HuH-7 (cell line): ENCODE results near the gene DEFB108B.
A peak's percentile ranks its signal among the peaks of the same experiment; 100 is the strongest.
"Not testable (repeated sequence)": the region's sequence is repeated elsewhere in the genome, so short reads cannot be mapped to it uniquely, and the experiment has no call there.

Experiments
- DNase-seq: peaks from one replicate; pipeline ENCODE4 v3.0.0; 2011; ENCODE audit warnings: low spot score

Gene DEFB108B, protein sequence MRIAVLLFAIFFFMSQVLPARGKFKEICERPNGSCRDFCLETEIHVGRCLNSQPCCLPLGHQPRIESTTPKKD

DNA sequence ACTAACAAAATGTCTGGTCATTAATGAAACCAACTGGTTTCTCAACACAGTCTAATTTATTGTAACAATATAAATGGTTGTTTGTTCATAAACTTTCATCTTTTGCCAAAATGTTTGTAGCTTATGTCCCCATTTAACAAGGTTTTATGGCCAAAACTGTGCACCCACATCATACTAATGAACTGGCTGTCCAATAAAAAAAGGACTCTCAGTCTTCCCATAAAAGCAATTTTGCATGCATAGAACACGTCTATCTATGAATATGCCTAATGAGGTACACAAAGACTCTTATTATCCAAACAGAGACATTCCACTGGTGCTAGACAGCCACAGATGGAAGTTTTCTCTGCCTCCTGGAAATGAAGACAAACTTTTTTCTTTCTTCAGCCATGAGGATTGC, at the start of gene DEFB108B:
Gene DEFB108B, plus strand, starts transcription at position 390 of the 400 bp plus-strand sequence. Its CDS starts 0 bp downstream, at position 390.
- not testable (repeated sequence) for DNase-seq

DNA sequence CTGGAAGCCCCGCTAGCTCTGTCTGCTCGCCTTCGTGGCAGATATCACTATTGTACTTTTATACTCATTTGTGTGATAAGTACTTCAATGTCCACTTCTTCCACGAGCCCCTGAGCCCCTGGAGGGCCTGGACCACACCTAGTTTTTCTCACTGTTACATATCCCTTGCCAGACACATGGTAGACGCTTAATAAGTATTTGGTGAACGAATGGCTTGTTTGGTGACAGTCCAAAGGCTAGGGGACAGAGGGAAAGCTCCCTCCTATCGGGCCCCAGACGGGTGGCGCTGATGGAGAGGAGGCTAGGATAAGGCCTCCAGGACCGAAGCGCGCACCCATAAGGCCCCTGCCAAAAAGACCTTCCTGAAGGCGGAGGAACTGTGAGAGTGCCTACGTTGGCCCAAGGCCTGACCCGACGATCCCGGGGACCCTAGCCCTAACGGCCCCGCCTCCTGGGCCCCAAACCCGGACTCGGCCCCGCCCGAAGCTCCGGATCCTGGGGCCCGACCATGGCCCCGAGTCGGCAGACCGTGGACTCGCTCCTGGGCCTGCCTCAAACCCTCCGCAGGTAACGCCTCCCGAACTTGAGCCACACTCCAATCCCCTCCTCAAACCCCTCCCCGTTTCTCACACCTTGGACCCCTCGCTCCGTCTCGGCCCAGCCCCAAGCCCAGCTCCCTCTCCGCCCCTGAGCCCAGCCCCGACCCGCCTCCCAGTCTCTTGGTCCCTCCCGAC, 46.7 kb upstream of the DEFB108B start:
- DNase-seq: peak; percentile 54

DNA sequence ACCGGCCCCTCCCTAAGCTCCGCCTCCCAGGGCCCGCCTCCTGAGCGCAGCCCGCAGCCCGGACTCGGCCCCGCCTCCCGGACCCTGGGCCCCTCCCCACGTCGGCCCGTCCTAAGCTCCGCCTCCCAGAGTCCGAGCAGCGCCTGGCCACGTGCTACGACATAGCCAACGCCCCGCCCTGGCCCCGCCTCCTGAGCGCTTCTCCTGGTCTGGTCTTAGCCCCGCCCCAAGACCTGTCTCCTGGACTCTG, 46.2 kb upstream of the DEFB108B start:
- DNase-seq: not testable (repeated sequence)

DNA sequence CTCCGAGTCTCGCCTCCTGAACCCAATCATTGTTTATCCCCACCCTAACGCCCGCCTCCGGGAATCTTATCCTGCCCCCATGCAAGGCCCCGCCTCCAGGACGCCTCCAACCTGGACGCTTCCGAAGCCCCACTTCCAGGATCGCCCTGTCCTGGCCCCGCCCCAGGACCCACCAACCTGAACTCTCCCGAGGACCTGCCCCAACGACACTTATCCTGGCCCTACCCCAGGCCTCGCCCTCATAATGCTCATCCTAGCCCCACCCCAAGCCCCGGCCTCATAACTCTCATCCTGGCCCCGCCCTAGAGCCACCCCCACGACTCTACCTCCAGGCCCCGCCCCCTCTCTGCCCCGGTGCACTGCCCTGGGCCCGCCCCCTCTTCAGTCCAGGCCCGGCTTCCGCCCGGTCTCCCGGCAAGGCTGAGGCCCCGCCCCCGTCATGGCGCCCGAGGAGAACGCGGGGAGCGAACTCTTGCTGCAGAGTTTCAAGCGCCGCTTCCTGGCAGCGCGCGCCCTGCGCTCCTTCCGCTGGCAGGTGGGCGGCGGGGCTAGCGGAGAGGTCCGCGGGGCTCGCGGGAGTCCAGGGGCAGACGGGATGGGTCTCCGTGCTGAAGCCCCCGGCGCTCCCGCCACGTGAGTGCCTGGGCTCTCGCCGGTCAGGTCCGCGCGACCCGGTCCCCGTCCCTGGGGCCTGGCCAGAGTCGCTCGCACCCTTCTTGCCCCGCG, 45.7 kb upstream of the DEFB108B start:
- DNase-seq: peak; percentile 75

DNA sequence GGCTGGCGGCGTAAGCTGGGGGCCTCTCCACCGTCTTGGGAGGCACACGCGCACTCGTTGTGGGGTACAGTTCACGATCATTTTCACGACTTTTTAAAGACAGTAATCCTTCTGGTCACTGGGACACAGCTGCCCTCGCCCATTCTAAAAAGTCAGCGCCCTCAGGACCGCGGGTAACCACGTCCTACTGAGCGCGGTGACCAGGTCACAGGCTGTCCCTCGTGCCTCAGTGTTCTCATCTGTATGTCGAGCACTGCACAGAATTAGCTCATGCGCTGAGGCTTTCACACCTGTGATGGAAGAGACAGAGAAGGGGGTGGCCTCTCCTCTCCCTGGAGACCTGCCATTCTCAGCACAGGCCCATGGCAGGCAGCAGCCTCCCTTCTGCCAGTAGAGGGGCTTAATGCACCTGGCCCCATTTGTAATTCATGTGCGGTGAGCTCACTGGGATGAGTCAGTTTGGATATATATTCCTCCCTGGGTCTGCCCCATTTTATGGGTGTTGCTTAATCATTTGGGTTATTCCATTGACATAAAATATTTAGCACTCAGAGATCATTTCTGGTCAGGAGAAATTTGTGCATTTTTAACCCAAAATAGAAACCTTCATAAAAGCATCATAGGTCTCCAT, 45.1 kb upstream of the DEFB108B start:
- not testable (repeated sequence) for DNase-seq

DNA sequence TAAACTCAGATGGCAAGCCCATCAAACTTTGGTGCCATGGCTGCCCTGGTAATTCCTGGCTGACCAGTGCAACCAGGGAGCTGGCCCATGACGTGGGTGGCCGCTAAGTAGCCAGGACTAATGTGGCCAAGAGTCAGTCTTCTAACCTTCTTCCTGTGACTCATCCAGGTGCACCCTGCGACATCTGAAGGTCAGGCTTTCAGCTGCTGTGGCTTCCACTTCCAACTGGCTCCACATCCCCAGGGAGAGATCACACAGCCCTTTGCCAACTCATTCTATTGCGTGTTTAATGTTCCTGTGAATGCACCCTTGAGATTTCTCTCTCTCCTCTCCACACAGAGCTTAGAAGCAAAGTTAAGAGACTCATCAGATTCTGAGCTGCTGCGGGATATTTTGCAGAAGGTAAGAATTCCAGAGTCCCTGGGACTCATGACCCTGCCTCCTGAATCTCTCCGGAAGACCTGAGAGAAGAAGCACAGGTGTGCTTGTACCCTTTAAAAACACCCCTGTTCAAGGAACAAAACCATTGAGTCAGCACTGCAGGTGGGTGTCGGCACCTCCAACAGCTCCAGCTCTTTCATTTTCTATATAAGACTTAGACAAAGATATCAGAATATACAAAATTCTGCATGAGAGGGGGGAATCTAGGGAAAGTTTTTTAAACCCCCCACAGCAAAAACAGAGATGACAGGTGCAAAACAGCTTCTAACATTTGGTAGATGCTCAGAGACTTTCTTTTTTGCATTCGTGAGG, 43.4 kb upstream of the DEFB108B start:
- not testable (repeated sequence) for DNase-seq

DNA sequence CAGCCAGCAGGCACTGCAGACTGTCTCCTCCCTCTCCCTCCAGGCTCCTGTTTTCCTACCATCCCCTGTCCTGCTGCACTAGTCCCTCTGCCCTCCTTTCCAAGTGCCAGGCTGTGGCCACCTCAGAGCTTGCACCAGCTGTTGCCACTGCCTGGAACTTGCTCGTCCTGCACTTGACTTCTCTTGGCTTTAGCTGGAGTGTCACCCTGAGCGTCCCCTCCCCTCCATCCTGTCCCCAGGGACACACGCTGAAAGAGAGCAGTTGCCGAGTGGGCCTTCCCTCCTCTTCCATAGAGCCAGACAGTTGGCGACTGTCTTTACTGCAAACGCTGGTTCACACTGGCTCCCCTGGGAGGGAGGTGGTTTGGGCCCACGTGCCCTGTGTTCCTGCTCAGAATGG, 41.9 kb upstream of the DEFB108B start:
- DNase-seq: not testable (repeated sequence)

DNA sequence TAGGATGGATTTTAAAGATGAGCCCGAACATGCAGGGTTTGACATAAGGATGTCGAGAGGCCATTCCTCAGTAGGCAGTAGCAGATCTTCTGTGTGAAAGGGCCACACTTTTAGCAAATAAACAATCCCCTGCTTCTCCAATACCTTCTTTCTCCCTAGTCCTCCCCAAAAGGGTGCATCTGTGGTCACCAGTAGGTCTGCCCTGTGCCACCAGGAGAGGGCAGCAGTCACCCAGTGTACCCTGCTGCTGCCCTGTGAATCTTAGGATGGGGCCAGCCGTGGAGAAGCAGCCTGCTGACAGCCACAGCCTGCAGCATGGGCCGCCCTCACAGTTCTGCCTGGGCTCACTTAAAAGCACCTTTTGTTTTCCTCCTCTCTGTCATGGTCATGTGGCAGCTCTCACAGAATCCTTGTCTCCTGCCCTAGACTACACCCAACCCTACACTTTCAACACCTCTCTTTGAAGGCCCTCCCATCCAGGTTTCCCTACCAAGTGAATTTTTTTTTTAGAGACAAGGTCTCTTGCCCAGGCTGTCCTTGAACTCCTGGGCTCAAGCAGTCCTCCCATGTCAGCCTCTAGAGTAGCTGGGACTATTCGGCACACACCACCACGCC, 40.3 kb upstream of the DEFB108B start:
- peak; percentile 17 for DNase-seq

DNA sequence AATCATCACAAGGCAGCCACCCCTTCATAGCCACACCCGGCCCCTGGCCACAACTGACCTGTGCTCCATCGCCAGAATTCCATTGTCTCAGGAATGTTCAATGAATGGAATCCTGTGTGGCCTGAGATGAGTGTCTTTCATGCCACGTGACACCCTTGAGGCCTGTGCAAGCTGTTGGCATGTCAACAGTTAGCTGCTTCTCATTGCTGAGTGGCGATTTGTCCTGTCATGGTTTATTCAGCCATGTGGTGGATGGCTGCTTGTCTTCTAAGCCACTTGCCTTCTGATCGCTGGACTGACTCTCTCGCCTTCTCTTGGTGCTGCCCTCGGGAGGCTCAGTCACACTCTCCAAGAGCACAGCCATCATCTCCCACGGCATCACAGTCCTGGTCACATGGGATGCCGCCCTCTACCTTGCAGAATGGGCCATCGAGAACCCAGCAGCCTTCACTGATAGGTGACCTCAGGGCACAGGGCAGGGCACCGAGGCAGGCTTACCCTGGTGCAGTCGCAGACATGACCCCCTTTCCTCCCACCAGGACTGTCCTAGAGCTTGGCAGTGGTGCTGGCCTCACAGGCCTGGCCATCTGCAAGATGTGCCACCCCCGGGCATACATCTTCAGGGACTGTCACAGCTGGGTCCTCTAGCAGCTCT, 38.5 kb upstream of the DEFB108B start:
- not testable (repeated sequence) for DNase-seq

DNA sequence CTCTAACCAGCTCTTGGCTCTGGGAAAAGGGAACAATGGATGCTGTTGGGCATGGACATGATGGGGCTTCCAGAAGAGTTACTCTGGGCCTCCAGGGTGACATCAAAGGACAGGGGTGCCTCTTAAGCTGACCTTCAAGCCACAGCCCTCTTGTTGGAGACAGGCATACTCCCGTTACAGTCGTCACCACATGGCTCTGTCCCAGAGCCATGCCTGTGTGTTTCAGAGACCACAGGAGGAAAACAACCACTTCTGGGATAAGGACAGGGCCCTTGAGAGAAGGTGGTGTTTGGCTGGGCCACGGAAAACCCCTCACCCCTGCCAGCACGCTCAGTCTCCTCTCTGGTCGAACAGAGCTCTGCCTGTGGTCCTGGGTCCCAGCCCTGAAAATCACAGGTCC, 37.8 kb upstream of the DEFB108B start:
- not testable (repeated sequence) for DNase-seq

DNA sequence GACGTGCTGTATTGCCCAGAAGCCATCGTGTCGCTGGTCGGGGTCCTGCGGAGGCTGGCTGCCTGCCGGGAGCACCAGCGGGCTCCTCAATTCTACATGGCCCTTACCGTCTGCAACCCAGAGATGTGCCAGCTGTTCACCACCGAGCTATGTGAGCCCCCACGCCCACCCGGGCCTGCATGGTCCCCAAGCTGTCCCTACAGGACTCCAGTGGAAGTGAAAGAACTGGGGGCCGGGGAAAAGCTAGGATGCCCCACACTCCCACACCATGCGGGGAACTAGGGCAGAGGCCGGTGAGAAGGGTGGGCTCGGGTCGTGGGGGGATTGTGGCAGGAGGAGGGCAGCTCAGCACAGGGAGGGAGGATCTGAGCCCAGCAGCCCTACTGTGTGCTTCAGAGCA, 37.0 kb upstream of the DEFB108B start:
- not testable (repeated sequence) for DNase-seq

DNA sequence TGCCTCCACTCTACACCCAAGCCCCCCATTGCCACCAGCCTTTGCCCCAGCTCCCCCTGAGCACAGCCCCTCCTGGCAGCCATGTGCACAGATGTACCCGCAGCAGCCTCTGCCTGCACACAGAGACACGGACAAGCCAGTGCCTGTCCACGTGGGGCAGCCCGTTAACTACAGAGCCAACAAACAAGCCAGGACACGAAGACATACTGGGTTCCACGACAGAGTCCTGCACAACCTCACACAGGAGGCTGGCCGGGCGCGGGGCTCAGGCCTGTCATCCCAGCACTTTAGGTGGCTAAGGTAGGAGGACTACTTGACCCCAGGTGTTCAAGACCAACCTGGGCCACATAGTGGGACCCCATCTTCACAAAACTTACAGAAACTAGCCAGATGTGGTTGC, 36.2 kb upstream of the DEFB108B start:
- DNase-seq: not testable (repeated sequence)

DNA sequence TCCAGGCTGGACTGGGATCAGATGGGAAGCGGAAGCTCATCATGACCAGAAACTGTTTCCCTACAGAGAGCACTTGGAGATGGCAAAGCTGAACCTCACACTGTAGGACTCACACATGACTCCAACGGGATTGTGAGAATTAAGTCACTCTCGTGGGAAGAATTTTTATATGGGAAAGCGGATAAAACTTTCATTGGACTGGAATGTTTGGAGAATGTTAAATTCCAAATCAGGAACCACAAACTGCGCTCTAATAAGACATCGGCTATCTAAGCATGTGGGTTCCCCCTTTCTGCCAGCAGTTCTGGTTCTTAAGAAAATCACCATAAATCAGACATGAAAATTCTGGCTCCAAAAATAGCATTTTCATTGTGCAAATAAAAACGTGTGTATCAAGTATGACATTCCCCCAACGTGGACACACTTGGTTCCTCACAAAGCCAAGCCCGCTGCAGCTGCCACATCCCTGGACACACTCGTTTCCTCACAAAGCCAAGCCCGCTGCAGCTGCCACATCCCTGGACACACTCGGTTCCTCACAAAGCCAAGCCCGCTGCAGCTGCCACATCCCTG, 33.4 kb upstream of the DEFB108B start:
- DNase-seq: not testable (repeated sequence)

DNA sequence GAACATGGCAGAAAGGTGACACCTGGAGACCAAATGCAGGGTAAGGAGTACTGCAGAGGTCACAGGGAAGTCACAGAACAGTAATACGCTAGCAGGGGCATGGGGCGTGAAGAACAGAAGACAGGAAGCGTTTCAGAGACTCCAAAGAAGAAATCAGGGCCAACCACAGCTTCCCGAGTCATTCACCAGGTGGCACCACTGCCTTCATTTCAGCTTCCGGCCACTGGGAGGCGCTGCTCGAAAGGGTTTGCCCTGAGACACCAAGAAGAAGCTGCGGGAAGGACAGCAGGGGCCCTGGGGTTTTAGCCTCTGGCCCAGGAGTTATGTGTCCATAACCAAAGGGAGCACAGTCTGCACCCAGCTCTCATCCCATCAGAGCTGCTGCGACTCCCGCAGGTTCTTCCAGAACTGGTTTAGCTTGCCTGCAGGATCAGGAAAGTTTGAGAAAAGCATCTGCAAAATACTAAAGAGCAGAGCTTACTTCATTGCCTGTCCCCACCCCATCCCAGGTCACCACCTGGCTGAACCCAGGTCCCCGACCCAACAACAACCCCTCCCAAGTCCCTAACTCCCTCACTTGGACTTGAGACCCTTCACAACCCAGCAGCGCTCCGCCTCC, 32.6 kb upstream of the DEFB108B start:
- DNase-seq: peak; percentile 40

DNA sequence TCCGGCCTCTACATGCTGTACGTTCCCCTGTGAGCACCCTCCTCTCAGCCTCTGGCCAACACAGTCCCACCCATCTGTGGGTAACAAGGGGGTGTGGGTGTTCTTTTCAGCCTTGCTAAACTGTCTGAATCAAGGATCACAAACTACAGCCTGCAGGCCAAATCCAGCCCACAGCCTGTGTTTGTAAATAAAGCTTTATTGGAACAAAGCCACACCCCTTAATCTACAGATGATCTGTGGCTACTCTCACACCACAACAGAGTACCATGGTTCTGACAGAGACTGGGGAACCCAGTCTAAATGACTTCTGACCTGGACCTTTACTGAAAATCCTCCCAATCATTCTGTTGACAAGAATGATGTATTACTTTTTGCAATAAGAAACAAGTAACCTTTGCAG, 32.0 kb upstream of the DEFB108B start:
- not testable (repeated sequence) for DNase-seq

DNA sequence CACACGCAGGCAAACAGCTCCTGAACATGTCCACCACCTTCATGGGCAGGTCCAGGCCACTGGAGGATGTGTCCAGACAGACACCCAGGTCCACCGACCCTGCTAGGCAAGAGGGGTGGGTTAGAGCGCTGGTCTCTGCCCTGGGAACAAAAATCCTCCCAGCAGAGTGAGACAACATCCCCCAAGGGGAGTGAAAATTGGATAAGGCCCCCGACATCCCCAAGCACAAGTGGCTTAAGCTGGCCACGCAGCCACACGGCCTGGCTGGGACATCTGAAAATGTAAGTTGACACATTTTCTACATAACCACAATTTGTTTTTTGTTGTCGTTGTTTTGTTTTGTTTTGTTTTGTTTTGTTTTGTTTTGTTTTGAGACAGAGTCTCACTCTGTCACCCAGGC, 30.1 kb upstream of the DEFB108B start:
- DNase-seq: not testable (repeated sequence)

DNA sequence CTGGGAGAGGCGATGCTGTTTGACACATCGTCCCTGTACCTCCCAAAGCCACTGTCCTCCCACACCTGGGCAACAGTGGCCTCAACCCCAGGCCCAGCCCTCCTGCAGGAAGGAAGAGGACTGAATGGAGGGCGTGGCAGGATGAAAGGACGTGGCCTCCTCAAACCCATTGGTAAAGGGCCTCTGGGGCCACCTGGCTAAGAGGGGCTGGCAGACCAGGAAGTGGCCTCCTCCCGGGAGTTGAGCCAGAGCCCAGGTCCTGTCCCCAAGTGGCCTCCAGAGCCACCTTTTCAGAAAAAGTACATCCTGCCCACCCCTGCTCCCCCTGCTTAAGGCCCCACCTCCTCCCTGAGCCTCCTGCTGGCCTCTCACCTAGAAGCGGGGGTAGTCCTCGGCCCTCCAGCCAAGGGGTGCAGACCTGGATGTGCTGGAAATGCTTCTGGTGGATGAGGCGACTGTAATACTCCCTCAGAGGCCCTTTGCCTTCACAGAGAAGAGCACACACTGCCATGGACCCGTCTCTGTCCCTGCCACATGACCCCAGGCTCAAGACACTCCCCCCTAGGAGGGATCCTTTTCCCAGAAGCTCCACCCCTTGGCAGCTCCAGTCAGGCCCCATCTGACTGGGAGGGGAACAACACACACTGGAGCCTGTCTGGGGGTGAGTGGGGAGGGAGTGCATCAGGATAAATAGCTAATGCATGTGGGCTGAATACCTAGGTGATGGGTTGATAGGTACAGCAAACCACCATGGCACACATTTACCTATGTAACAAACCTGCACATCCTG, 28.6 kb upstream of the DEFB108B start:
- not testable (repeated sequence) for DNase-seq

DNA sequence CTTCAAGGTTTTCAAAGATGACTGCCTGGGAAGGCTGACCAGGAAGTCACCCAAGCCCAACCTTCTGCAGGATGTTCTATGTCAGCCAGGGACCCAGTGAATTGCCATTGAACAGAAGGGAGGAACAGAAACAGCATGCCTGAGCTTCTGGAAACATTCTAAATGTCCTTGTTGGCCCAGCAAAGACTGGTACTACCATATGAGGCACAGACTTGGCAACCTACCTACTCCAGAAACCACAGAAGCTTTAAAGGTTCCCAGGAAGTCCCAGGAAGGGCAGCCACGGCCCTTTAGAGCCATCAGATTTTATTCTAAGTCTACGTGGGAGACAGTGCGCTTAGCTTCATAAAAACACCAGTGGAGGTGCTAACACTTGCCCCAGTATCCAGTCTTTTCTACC, 20.5 kb upstream of the DEFB108B start:
- DNase-seq: not testable (repeated sequence)

DNA sequence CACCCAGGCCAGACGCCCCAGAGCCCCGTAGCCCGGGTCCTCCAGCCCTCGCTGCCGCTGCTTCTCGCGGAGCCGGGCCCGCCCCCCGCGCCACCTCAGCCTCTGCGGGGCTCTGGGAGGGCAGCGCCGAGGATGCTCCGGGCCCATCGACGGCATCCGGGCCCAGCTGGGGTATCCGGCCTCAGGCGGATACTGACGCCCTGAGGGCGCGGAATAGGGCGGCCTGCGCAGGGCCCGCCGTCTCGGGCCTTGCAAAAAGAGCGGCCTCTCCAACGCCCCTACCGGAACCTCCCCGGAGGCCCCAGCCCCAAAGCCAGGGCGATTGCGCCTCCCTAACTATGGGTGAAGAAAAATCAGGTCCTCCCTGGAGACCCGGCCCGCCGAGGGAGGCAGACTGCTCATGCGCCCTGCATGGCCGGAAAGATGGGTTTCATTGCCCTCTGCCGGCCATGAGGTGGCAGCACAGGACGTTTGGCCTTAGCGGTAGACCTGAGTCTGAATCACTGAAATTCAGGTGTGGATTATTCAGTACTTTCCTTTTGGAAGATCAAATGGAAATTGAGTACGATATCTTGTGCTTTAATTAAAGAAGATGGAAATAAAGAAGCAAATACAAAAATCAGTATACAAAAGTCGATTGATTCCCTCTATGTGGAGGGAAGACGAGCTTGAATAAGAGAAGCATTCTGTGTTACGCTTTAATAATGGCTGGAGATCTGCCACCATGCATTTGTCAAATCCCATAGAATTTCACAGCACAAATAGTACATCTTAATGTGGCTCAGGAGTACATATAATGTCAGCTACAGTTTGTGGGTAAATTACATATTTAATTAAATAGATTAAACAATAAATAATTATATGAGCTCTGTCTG, 19.3 kb upstream of the DEFB108B start:
- DNase-seq: peak; percentile 67
